PC-3 (cell line): ENCODE measurements around the gene REC114. TPM values are rescaled to one million over a fixed set of nuclear protein-coding genes. Genes with fewer than 3 reads are reported as not detected.
"Not testable (repeated sequence)": the region's sequence is repeated elsewhere in the genome, so short reads cannot be mapped to it uniquely, and the experiment has no call there.

Source experiments
- ATAC-seq: fragments of 200-7000 bp; cut with Tn5 transposase; 2 replicates; pipeline ENCODE4 v1.9.1; 2020; ENCODE audit warnings: mild to moderate bottlenecking, moderate library complexity
- BruUV-seq: library from RNA; stranded (reverse); fragments of 400-500 nt; replicated peaks from 2 replicates; lab custom pipeline; 2021; lab: Mats Ljungman, UMichigan
- CTCF ChIA-PET: fragments of 300-600 bp; sonication (Branson Sonifier 250); formaldehyde crosslinking; loops from one replicate; lab custom pipeline; 2022; ENCODE audit warnings: antibody characterized with exemption; lab: Charles Lee
- POLR2A ChIA-PET: fragments of 300-600 bp; sonication (Branson Sonifier 250); formaldehyde crosslinking; loops from one replicate; lab custom pipeline; 2022; ENCODE audit warnings: antibody characterized with exemption; ENCODE audit not compliant: unreplicated experiment; lab: Charles Lee
- DNase-seq: peaks from one replicate; pipeline ENCODE4 v3.0.0-alpha.2; 2015
- H2AFZ ChIP-seq: fragments of 300-600 bp; sonication (generic); 2 replicates; pipeline ENCODE4 v1.6.0; 2016; ENCODE audit warnings: antibody characterized with exemption, low read length
- H3F3A ChIP-seq: fragments of 300-600 bp; sonication (generic); one replicate; pipeline ENCODE4 v1.6.0; 2017; ENCODE audit warnings: antibody characterized with exemption, low read length, control low read depth, mild to moderate bottlenecking; ENCODE audit not compliant: unreplicated experiment
- H3K27ac ChIP-seq: fragments of 300-600 bp; sonication (generic); 2 replicates; pipeline ENCODE4 v1.5.1; 2016; ENCODE audit warnings: mild to moderate bottlenecking, low read length
- H3K27me3 ChIP-seq: fragments of 300-600 bp; sonication (generic); 2 replicates; pipeline ENCODE4 v1.6.1; 2016; ENCODE audit warnings: low read length, mixed read lengths
- H3K36me3 ChIP-seq: fragments of 300-600 bp; sonication (generic); 2 replicates; pipeline ENCODE4 v1.6.1; 2016; ENCODE audit warnings: low read depth, mixed run types, low read length, mixed read lengths
- H3K4me1 ChIP-seq: fragments of 300-600 bp; sonication (generic); 2 replicates; pipeline ENCODE4 v1.5.1; 2016; ENCODE audit warnings: low read length; ENCODE audit not compliant: insufficient read depth
- H3K4me2 ChIP-seq: fragments of 300-600 bp; sonication (generic); 2 replicates; pipeline ENCODE4 v1.6.0; 2016; ENCODE audit warnings: low read length
- H3K4me3 ChIP-seq: fragments of 300-600 bp; sonication (generic); 2 replicates; pipeline ENCODE4 v1.5.1; 2016; ENCODE audit warnings: mild to moderate bottlenecking, low read length, mixed read lengths
- H3K79me2 ChIP-seq: fragments of 300-600 bp; sonication (generic); 2 replicates; pipeline ENCODE4 v1.6.1; 2017; ENCODE audit warnings: low read length, mixed read lengths
- H3K9ac ChIP-seq: fragments of 300-600 bp; sonication (generic); 2 replicates; pipeline ENCODE4 v1.6.0; 2016; ENCODE audit warnings: mild to moderate bottlenecking, low read length
- H3K9me2 ChIP-seq: fragments of 300-600 bp; sonication (generic); replicated peaks from 2 replicates; pipeline ENCODE4 v1.6.1; 2016; ENCODE audit warnings: mixed run types, low read length, mixed read lengths
- H3K9me3 ChIP-seq: fragments of 300-600 bp; sonication (generic); 2 replicates; pipeline ENCODE4 v1.6.1; 2016; ENCODE audit warnings: low read length, mixed read lengths
- H4K20me1 ChIP-seq: fragments of 300-600 bp; sonication (generic); 2 replicates; pipeline ENCODE4 v1.6.1; 2016; ENCODE audit warnings: low read length, mixed read lengths
- EZH2 ChIP-seq: fragments of 300-600 bp; sonication (generic); IDR thresholded peaks from one replicate; pipeline ENCODE4 v1.6.1; 2017; ENCODE audit warnings: antibody characterized with exemption, mild to moderate bottlenecking, low read length; ENCODE audit not compliant: unreplicated experiment
- EZH2phosphoT487 ChIP-seq: fragments of 300-600 bp; sonication (generic); IDR thresholded peaks from 2 replicates; pipeline ENCODE4 v1.6.1; 2018; ENCODE audit warnings: mild to moderate bottlenecking, antibody characterized with exemption, low read length, borderline replicate concordance
- intact Hi-C: fragments of 100-400 bp; cut with micrococcal nuclease; formaldehyde crosslinking; loops from 2 replicates; pipeline ENCODE4 v1.9.0; 2023
- total RNA-seq: library from RNA; depleted of rRNA; stranded (reverse); fragments of >200 nt; gene quantifications from 2 replicates; pipeline ENCODE4 v1.2.3, GENCODE V29; 2014
- TF ChIP-seq, protein P1 (sequence below): fragments of 300-600 bp; sonication (generic); conservative IDR thresholded peaks from 2 replicates; pipeline ENCODE4 v1.5.1; 2017; ENCODE audit warnings: antibody characterized with exemption, low read depth, mild to moderate bottlenecking, low read length

REC114 gene
- total RNA-seq, 1 experiment from 2014 or later: not detected

DNA sequence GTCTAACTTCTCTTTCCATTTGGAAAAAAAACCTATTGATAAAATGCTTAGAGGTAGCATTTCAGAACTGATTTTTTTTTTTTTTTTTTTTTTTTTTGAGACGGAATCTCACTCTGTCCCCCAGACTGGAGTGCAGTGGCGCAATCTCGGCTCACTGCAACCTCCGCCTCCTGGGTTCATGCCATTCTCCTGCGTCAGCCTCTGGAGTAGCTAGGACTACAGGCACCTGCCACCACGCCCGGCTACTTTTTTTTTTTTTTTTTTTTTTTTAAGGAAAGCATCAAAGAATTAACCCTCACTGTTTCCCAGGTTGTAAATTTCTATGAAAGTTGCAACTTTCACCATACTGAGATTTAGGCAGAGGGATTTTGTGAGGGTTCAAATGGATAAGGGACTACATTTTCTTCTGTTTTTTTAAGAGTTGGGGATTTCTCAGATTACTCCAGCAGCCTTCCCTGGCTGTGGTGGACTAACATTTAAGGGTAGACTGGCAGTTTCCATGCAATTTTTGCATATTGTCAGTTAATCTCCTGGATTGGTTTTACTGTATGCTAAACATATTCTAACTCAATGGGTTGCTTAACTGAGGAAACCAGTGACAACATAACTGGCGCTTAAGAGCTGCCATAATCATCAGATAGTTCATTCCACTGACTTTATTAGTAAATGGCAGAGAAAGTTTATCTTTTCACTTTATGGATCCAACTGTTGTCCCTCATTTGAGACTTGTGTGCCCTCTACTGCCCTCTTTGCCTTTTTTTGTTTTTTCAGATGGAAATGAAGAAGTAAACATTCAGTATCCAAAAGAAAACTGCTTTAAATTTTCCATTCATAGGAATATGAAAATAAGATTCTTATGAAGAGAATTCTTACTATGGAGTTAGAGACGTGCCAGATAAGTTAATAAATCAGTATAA is 96.5 kb downstream of the REC114 start:
- ChIA-PET POLR2A (no interaction called here), CTCF (interaction anchor here (0.7 kb wide), 1 partner anchor 21 kb away, joined by 16 read pairs; no protein-coding TSS in a partner anchor)
- Histone ChIP-seq H3F3A (no peaks in the 10 kb centered on the region), H3K4me2 (peak overlapping the region; percentile 28), H3K79me2 (no peaks in the 10 kb centered on the region), H3K9me3 (no peaks in the 10 kb centered on the region), H3K27me3 (no peaks in the 10 kb centered on the region), H3K9me2 (no peaks in the 10 kb centered on the region), H3K4me3 (no peak overlapping the region), H3K36me3 (no peaks in the 10 kb centered on the region), H4K20me1 (no peaks in the 10 kb centered on the region), H3K9ac (no peak overlapping the region), H2AFZ (no peak overlapping the region), H3K27ac (no peak overlapping the region), H3K4me1 (peaks cover 14% of the 10 kb centered on the region)
- DNase-seq: no peak
- TF ChIP-seq EZH2 (no peak), EZH2phosphoT487 (no peak)
- intact Hi-C loops: no loop called here
- ATAC-seq: no peak
- no TSS peak for BruUV-seq

DNA sequence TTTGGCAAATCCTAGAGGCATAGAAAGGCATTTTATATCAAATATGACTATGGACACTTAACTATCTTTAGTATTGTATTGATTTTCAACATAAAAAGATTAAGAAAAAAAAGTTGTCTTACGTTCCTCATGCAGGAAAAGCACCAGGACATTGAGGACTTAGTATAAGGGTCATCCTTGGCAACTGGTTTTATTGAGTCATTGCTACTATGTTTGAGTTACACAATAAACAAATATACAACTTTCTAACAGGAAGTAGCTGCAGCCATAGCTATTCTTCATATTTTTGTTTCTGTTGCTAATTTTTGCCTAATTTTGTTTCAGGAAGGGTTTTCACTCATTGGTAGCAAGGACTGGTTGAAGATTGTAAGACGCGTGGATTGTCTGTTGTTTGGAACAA is 97.2 kb downstream of the REC114 start:
- Histone ChIP-seq H3K9ac (no peak overlapping the region), H3K27ac (no peak overlapping the region), H3F3A (no peaks in the 10 kb centered on the region), H3K36me3 (no peaks in the 10 kb centered on the region), H3K27me3 (no peaks in the 10 kb centered on the region), H3K79me2 (no peaks in the 10 kb centered on the region), H3K4me1 (peaks cover 14% of the 10 kb centered on the region), H3K9me3 (no peaks in the 10 kb centered on the region), H4K20me1 (no peaks in the 10 kb centered on the region), H3K4me3 (no peak overlapping the region), H3K4me2 (0 out of 2 replicates have a peak overlapping the region, but pooled peaks have one; percentile 17), H2AFZ (no peak overlapping the region), H3K9me2 (no peaks in the 10 kb centered on the region)
- CTCF ChIA-PET: no interaction called here
- intact Hi-C loops: no loop called here
- POLR2A ChIA-PET: no interaction called here
- BruUV-seq: no TSS peak
- DNase-seq (peak; percentile 51), ATAC-seq (no peak)
- TF ChIP-seq EZH2 (no peak), EZH2phosphoT487 (no peak)
- TF ChIP-seq, protein P1, sequence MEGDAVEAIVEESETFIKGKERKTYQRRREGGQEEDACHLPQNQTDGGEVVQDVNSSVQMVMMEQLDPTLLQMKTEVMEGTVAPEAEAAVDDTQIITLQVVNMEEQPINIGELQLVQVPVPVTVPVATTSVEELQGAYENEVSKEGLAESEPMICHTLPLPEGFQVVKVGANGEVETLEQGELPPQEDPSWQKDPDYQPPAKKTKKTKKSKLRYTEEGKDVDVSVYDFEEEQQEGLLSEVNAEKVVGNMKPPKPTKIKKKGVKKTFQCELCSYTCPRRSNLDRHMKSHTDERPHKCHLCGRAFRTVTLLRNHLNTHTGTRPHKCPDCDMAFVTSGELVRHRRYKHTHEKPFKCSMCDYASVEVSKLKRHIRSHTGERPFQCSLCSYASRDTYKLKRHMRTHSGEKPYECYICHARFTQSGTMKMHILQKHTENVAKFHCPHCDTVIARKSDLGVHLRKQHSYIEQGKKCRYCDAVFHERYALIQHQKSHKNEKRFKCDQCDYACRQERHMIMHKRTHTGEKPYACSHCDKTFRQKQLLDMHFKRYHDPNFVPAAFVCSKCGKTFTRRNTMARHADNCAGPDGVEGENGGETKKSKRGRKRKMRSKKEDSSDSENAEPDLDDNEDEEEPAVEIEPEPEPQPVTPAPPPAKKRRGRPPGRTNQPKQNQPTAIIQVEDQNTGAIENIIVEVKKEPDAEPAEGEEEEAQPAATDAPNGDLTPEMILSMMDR: no peak

DNA sequence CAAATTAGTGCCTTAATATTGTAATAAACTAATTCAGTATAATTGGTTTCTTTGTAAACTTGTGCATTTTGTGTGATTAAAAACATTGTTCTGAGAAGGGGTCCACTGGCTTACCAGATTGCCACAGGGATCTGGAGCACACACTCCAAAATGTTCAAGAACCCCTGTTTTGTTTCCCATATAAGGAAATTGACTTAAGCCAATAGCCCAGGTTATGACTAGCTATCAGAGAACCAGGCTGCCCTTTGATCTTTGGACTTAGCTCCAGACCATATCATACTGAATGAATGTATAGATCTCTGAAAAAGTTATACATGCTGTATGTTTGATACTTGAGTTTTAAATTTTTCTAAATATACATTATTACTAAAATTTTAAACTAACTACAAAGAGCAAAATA is 98.5 kb downstream of the REC114 start:
- no TSS peak for BruUV-seq
- Histone ChIP-seq H2AFZ (no peak overlapping the region), H3K4me3 (no peak overlapping the region), H3K79me2 (no peaks in the 10 kb centered on the region), H3K9me3 (no peaks in the 10 kb centered on the region), H3K4me1 (peaks cover 14% of the 10 kb centered on the region), H3K27me3 (no peaks in the 10 kb centered on the region), H3K27ac (no peak overlapping the region), H4K20me1 (no peaks in the 10 kb centered on the region), H3K9me2 (no peaks in the 10 kb centered on the region), H3K4me2 (no peak overlapping the region), H3F3A (no peaks in the 10 kb centered on the region), H3K36me3 (no peaks in the 10 kb centered on the region), H3K9ac (no peak overlapping the region)
- DNase-seq (no peak), ATAC-seq (no peak)
- CTCF ChIA-PET: no interaction called here
- POLR2A ChIA-PET: no interaction called here
- TF ChIP-seq EZH2phosphoT487: no peak
- TF ChIP-seq EZH2: no peak
- TF ChIP-seq, protein P1: no peak
- intact Hi-C loops: no loop called here

DNA sequence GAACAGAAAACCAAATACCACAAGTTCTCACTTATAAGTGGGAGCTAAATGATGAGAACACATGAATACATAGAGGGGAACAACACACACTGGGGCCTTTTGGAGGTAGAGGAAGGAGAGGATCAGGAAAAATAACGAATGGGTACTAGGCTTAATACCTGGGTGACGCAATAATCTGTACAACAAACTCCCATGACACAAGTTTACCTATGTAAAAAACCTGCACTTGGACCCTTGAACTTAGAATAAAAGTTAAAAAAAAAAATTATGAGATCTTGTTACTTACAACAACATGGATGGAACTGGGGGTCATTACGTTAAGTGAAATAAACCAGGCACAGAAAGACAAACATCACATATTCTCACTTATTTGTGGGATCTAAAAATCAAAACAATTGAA is 106.0 kb downstream of the REC114 start:
- H3K9ac ChIP-seq, H2AFZ ChIP-seq, POLR2A ChIA-PET, BruUV-seq, DNase-seq, ATAC-seq, H3K9me2 ChIP-seq, H3K9me3 ChIP-seq, H3K27ac ChIP-seq, H3K4me1 ChIP-seq, H3K4me2 ChIP-seq, H3F3A ChIP-seq, intact Hi-C loops, H3K4me3 ChIP-seq, H3K36me3 ChIP-seq, CTCF ChIA-PET, H3K27me3 ChIP-seq, H4K20me1 ChIP-seq, H3K79me2 ChIP-seq: not testable (repeated sequence)
